KMS-11 (cell line): ENCODE measurements around the gene COA1.
"Not testable (repeated sequence)": the region's sequence is repeated elsewhere in the genome, so short reads cannot be mapped to it uniquely, and the experiment has no call there.

Experiments used
- H2AFZ ChIP-seq: fragments of 200-600 bp; sonication (generic); 2 replicates; pipeline ENCODE4 v1.6.1; 2016; ENCODE audit warnings: antibody characterized with exemption, mixed run types, low read depth
- H3K27ac ChIP-seq: fragments of 200-600 bp; sonication (generic); 2 replicates; pipeline ENCODE4 v1.6.1; 2016; ENCODE audit warnings: mild to moderate bottlenecking, mixed run types
- H3K27me3 ChIP-seq: fragments of 200-600 bp; sonication (generic); 2 replicates; pipeline ENCODE4 v1.6.1; 2017; ENCODE audit warnings: mild to moderate bottlenecking, low read depth, mixed run types, moderate library complexity; ENCODE audit not compliant: insufficient read depth
- H3K36me3 ChIP-seq: fragments of 200-600 bp; sonication (generic); 2 replicates; pipeline ENCODE4 v1.6.1; 2017; ENCODE audit warnings: mild to moderate bottlenecking, mixed run types; ENCODE audit not compliant: insufficient read depth
- H3K4me1 ChIP-seq: fragments of 200-600 bp; sonication (generic); 2 replicates; pipeline ENCODE4 v1.6.1; 2016; ENCODE audit warnings: mild to moderate bottlenecking, low read depth, mixed run types; ENCODE audit not compliant: poor library complexity, severe bottlenecking
- H3K4me2 ChIP-seq: fragments of 200-600 bp; sonication (generic); 2 replicates; pipeline ENCODE4 v1.7.0; 2016; ENCODE audit warnings: mild to moderate bottlenecking, mixed run types
- H3K4me3 ChIP-seq: fragments of 200-600 bp; sonication (generic); IDR thresholded peaks from 2 replicates; pipeline ENCODE4 v1.6.1; 2017; ENCODE audit warnings: low read depth, low read length, mixed read lengths; ENCODE audit not compliant: insufficient read depth
- H3K79me2 ChIP-seq: fragments of 200-600 bp; sonication (generic); 2 replicates; pipeline ENCODE4 v1.6.1; 2016; ENCODE audit warnings: low read depth, mixed run types; ENCODE audit not compliant: insufficient read depth
- H3K9ac ChIP-seq: fragments of 200-600 bp; sonication (generic); 2 replicates; pipeline ENCODE4 v1.6.1; 2016; ENCODE audit warnings: mild to moderate bottlenecking, mixed run types
- H4K20me1 ChIP-seq: fragments of 200-600 bp; sonication (generic); 2 replicates; pipeline ENCODE4 v1.6.1; 2016; ENCODE audit warnings: mild to moderate bottlenecking, mixed run types; ENCODE audit not compliant: insufficient read depth
- TF ChIP-seq, protein P1 (sequence below): fragments of 200-600 bp; sonication (generic); conservative IDR thresholded peaks from 2 replicates; pipeline ENCODE4 v1.6.1; 2017; ENCODE audit warnings: low read depth, mild to moderate bottlenecking, antibody characterized with exemption, low read length, moderate library complexity, mixed read lengths

The COA1 gene

DNA sequence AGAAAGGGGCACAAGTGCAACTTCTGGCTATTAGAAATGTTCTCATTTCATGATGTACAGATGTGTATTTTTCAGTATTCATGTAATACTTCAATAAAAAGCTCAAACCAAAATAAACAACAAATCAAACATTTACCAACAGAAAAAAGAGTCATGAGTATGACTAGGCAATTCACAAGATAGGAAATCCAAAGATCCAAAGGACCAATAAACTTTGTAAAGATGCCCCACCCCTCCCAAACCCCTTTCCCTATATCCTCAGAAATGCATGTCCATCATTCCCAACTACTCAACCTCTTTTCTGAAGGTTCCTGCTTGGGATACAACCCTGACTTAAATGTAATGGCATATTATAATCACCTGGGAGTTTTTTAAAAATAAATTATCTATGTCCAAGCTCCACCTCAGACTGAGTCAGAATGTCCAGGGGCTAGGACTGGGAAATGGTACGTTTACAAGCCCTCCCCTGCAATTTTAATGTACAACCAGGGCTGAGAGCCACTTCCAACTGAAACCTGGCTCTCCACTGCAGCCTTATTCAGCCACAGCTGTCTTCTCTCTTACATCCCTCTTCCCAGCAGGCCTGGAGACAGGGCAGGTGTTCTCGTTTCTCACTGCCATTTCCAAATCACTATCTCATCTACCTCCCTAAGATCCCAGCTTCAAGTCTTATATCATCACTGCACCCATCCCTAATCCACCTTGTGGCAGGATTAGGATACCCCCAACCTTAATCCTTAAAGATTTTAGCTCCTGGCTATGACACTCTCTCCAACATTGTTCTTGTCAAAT lies 36.5 kb downstream of the COA1 start:
- Histone ChIP-seq H3K4me2 (no peak overlapping the region), H4K20me1 (peaks cover 22% of the 10 kb centered on the region; the same call in 1 of the 2 replicates), H3K9ac (no peak overlapping the region), H3K4me3 (no peak overlapping the region), H3K4me1 (peaks cover 40% of the 10 kb centered on the region), H3K27ac (no peak overlapping the region), H3K79me2 (peaks cover 90% of the 10 kb centered on the region), H3K36me3 (no peaks in the 10 kb centered on the region), H3K27me3 (no peaks in the 10 kb centered on the region), H2AFZ (no peak overlapping the region)
- TF ChIP-seq, protein P1, sequence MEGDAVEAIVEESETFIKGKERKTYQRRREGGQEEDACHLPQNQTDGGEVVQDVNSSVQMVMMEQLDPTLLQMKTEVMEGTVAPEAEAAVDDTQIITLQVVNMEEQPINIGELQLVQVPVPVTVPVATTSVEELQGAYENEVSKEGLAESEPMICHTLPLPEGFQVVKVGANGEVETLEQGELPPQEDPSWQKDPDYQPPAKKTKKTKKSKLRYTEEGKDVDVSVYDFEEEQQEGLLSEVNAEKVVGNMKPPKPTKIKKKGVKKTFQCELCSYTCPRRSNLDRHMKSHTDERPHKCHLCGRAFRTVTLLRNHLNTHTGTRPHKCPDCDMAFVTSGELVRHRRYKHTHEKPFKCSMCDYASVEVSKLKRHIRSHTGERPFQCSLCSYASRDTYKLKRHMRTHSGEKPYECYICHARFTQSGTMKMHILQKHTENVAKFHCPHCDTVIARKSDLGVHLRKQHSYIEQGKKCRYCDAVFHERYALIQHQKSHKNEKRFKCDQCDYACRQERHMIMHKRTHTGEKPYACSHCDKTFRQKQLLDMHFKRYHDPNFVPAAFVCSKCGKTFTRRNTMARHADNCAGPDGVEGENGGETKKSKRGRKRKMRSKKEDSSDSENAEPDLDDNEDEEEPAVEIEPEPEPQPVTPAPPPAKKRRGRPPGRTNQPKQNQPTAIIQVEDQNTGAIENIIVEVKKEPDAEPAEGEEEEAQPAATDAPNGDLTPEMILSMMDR, result no peak

GRCh38 chr7:43691611-43692010 lies 37.7 kb downstream of the COA1 start:
- no peak overlapping the region for H2AFZ ChIP-seq
- no peak overlapping the region for H3K27ac ChIP-seq
- no peak overlapping the region; the same call in 1 of the 2 replicates for H3K4me2 ChIP-seq
- no peaks in the 10 kb centered on the region for H3K36me3 ChIP-seq
- no peak overlapping the region for H3K4me3 ChIP-seq
- TF ChIP-seq, protein P1, result no peak
- peaks cover 40% of the 10 kb centered on the region for H3K4me1 ChIP-seq
- H4K20me1 ChIP-seq, result peaks cover 22% of the 10 kb centered on the region; the same call in 1 of the 2 replicates
- H3K79me2 ChIP-seq, result peaks cover 88% of the 10 kb centered on the region
- no peaks in the 10 kb centered on the region for H3K27me3 ChIP-seq
- no peak overlapping the region for H3K9ac ChIP-seq

- Histone ChIP-seq H4K20me1 (0 out of 2 replicates have a peak, but pooled peaks cover 17% of the 10 kb centered on the region), H3K9ac (no peak overlapping the region), H3K4me3 (no peak overlapping the region), H2AFZ (no peak overlapping the region), H3K79me2 (peaks cover 85% of the 10 kb centered on the region), H3K36me3 (no peaks in the 10 kb centered on the region), H3K27me3 (no peaks in the 10 kb centered on the region), H3K27ac (no peak overlapping the region), H3K4me2 (no peak overlapping the region), H3K4me1 (peaks cover 28% of the 10 kb centered on the region)
- TF ChIP-seq, protein P1, result no peak
Observed at GRCh38 chr7:43689115-43689514, 40.2 kb downstream of the COA1 start.

DNA sequence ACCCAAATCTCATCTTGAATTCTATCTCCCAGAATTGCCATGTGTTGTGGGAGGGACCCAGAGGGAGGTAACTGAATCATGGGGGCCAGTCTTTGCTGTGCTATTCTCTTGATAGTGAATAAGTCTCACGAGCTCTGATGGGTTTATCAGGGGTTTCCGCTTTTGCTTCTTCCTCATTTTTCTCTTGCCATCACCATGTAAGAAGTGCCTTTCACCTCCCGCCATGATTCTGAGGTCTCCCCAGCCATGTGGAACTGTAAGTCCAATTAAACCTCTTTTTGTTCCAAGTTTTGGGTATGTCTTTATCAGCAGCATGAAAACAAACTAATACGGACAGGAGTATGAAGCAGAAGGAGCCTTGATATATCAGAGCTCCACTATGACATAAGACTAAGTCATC lies 41.5 kb downstream of the COA1 start:
- H3K79me2 ChIP-seq, result peaks cover 85% of the 10 kb centered on the region
- H3K4me2 ChIP-seq, H3K4me3 ChIP-seq, H2AFZ ChIP-seq, H3K27ac ChIP-seq, H3K36me3 ChIP-seq, H3K27me3 ChIP-seq, H3K9ac ChIP-seq: not testable (repeated sequence)
- peaks cover 16% of the 10 kb centered on the region for H3K4me1 ChIP-seq
- 0 out of 2 replicates have a peak, but pooled peaks cover 10% of the 10 kb centered on the region for H4K20me1 ChIP-seq

- Histone ChIP-seq H3K9ac (no peak overlapping the region), H4K20me1 (0 out of 2 replicates have a peak, but pooled peaks cover 6% of the 10 kb centered on the region), H3K27me3 (no peaks in the 10 kb centered on the region), H3K27ac (no peak overlapping the region), H3K36me3 (no peaks in the 10 kb centered on the region), H3K79me2 (peaks cover 85% of the 10 kb centered on the region), H3K4me1 (peaks cover 7% of the 10 kb centered on the region), H3K4me3 (no peak overlapping the region), H2AFZ (no peak overlapping the region), H3K4me2 (no peak overlapping the region)
- TF ChIP-seq, protein P1, result no peak
Observed at GRCh38 chr7:43686991-43687390, 42.3 kb downstream of the COA1 start.
